HG03460 (cell line): ENCODE results near the gene ATP11B.

Experiments used
- ATAC-seq: cut with Tn5 transposase; IDR thresholded peaks from one replicate; pipeline ENCODE4 v1.9.1; 2021; ENCODE audit not compliant: unreplicated experiment

ATP11B gene

GRCh38 chr3:182947888-182948287 is 154.6 kb downstream of the ATP11B start:
- ATAC-seq, result peak; percentile 49

- no peak for ATAC-seq
These were observed 155.0 kb downstream of the ATP11B start for GRCh38 chr3:182948305-182948704.

- ATAC-seq, result no peak
These were observed 156.4 kb downstream of the ATP11B start for GRCh38 chr3:182949688-182950087.

- ATAC-seq, result peak; percentile 98
These were observed 161.4 kb downstream of the ATP11B start for GRCh38 chr3:182954553-182955235.

GRCh38 chr3:182957226-182957625 is 163.9 kb downstream of the ATP11B start:
- ATAC-seq, result no peak

- no peak for ATAC-seq
These were observed 164.5 kb downstream of the ATP11B start for GRCh38 chr3:182957676-182958266.

GRCh38 chr3:182959474-182960350 is 166.4 kb downstream of the ATP11B start:
- no peak for ATAC-seq

- no peak for ATAC-seq
These were observed 168.9 kb downstream of the ATP11B start for GRCh38 chr3:182962166-182962565.

GRCh38 chr3:182964179-182964578 is 170.9 kb downstream of the ATP11B start:
- ATAC-seq, result no peak

GRCh38 chr3:182965861-182966366 is 172.6 kb downstream of the ATP11B start:
- ATAC-seq, result no peak

- ATAC-seq, result peak; percentile 61
These were observed 174.2 kb downstream of the ATP11B start for GRCh38 chr3:182967218-182968204.

- ATAC-seq, result no peak
These were observed 176.0 kb downstream of the ATP11B start for GRCh38 chr3:182969277-182969676.

- no peak for ATAC-seq
These were observed 176.5 kb downstream of the ATP11B start for GRCh38 chr3:182969853-182970252.

GRCh38 chr3:182970811-182971418 is 177.6 kb downstream of the ATP11B start:
- no peak for ATAC-seq
